DMS 273 (cell line): ENCODE results near the gene ANXA3.
"Not testable (repeated sequence)": the region's sequence is repeated elsewhere in the genome, so short reads cannot be mapped to it uniquely, and the experiment has no call there.

Experiments
- DNase-seq: peaks from one replicate; lab custom pipeline; 2025; ENCODE audit not compliant: unreplicated experiment; lab: John Stamatoyannopoulos, UW

The ANXA3 gene

GRCh38 chr4:78551420-78552351 is at the start of gene ANXA3:
Gene ANXA3 (plus strand): TSS chr4:78551770. CDS start chr4:78554474, 2,704 bp downstream.
- peak; percentile 57 for DNase-seq

- not testable (repeated sequence) for DNase-seq
These were observed 45.3 kb upstream of the ANXA3 start for GRCh38 chr4:78506260-78506659.

GRCh38 chr4:78509043-78509442 is 42.5 kb upstream of the ANXA3 start:
- no peak for DNase-seq

GRCh38 chr4:78510108-78510507 is 41.5 kb upstream of the ANXA3 start:
- DNase-seq = no peak

- no peak for DNase-seq
These were observed 40.9 kb upstream of the ANXA3 start for GRCh38 chr4:78510681-78511080.

- no peak for DNase-seq
These were observed 39.1 kb upstream of the ANXA3 start for GRCh38 chr4:78512357-78512920.

GRCh38 chr4:78513411-78513975 is 38.1 kb upstream of the ANXA3 start:
- DNase-seq = no peak

- peak; percentile 41 for DNase-seq
These were observed 34.4 kb upstream of the ANXA3 start for GRCh38 chr4:78517050-78517652.

GRCh38 chr4:78518561-78518960 is 33.0 kb upstream of the ANXA3 start:
- DNase-seq = no peak

GRCh38 chr4:78519962-78520361 is 31.6 kb upstream of the ANXA3 start:
- no peak for DNase-seq

- DNase-seq = no peak
These were observed 30.8 kb upstream of the ANXA3 start for GRCh38 chr4:78520808-78521226.

- no peak for DNase-seq
These were observed 27.6 kb upstream of the ANXA3 start for GRCh38 chr4:78524009-78524408.

GRCh38 chr4:78525559-78525958 is 26.0 kb upstream of the ANXA3 start:
- no peak for DNase-seq

- no peak for DNase-seq
These were observed 24.5 kb upstream of the ANXA3 start for GRCh38 chr4:78527103-78527502.

GRCh38 chr4:78527555-78527954 is 24.0 kb upstream of the ANXA3 start:
- no peak for DNase-seq

GRCh38 chr4:78528327-78528726 is 23.2 kb upstream of the ANXA3 start:
- no peak for DNase-seq

- DNase-seq = no peak
These were observed 21.9 kb upstream of the ANXA3 start for GRCh38 chr4:78529569-78530209.

- no peak for DNase-seq
These were observed 19.5 kb upstream of the ANXA3 start for GRCh38 chr4:78532046-78532445.

GRCh38 chr4:78533854-78534253 is 17.7 kb upstream of the ANXA3 start:
- no peak for DNase-seq

GRCh38 chr4:78534286-78534955 is 17.1 kb upstream of the ANXA3 start:
- DNase-seq = no peak

- DNase-seq = no peak
These were observed 9.2 kb upstream of the ANXA3 start for GRCh38 chr4:78542373-78542772.
